Uterus (tissue), 2 donors: ENCODE measurements around the gene HBA1.
"Not testable (repeated sequence)": the region's sequence is repeated elsewhere in the genome, so short reads cannot be mapped to it uniquely, and the experiment has no call there.

Experiments
- POLR2A ChIP-seq, 2 donors: fragments of 450-650 bp; IDR thresholded peaks; one replicate each; pipeline ENCODE4 v1.6.1; 2016; ENCODE audit warnings: antibody characterized with exemption in 2 of 2, mild to moderate bottlenecking in 1 of 2, moderate library complexity in 1 of 2
- TF ChIP-seq, protein P1 (sequence below), 4 experiments: fragments of 200-600 bp in 2 of 4; fragments of 450-650 bp in 2 of 4; sonication (generic) in 2 of 4; IDR thresholded peaks; one replicate each; pipeline ENCODE4 v1.5.1; 2016 to 2019; ENCODE audit warnings: antibody characterized with exemption in 4 of 4, mild to moderate bottlenecking in 2 of 4, moderate library complexity in 1 of 4

DNA sequence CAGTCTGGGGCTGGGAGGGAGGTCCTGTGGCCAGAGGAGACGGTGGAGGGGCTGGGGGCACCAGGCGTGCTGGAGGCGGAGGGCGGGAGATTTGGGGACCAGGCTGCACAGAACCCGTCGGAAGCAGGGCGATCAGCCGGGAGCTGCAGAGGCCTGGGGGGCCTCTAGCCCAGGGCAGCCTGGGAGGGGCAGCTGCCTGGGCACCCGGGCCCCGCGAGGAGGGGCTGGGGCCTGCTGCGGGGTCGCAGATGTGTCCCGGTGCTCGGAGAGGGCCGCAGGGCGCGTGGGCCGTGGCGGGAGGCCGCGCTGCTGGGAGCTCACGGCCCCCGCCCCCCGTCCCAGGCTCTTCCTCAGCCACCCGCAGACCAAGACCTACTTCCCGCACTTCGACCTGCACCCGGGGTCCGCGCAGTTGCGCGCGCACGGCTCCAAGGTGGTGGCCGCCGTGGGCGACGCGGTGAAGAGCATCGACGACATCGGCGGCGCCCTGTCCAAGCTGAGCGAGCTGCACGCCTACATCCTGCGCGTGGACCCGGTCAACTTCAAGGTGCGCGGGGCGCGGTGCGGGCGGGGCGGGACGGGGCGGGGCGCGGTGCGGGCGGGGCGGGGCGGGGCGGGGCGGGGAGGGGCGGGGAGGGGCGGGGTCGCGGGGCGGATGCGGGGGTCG, 22.8 kb upstream of the HBA1 start:
- TF ChIP-seq POLR2A (IDR thresholded peaks at IDR 0.05) = not testable (repeated sequence)
- TF ChIP-seq, protein P1, sequence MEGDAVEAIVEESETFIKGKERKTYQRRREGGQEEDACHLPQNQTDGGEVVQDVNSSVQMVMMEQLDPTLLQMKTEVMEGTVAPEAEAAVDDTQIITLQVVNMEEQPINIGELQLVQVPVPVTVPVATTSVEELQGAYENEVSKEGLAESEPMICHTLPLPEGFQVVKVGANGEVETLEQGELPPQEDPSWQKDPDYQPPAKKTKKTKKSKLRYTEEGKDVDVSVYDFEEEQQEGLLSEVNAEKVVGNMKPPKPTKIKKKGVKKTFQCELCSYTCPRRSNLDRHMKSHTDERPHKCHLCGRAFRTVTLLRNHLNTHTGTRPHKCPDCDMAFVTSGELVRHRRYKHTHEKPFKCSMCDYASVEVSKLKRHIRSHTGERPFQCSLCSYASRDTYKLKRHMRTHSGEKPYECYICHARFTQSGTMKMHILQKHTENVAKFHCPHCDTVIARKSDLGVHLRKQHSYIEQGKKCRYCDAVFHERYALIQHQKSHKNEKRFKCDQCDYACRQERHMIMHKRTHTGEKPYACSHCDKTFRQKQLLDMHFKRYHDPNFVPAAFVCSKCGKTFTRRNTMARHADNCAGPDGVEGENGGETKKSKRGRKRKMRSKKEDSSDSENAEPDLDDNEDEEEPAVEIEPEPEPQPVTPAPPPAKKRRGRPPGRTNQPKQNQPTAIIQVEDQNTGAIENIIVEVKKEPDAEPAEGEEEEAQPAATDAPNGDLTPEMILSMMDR (IDR thresholded peaks at IDR 0.05) = not testable (repeated sequence)
